HG02798 (cell line): ENCODE results near the gene PHF11.
"Not testable (repeated sequence)": the region's sequence is repeated elsewhere in the genome, so short reads cannot be mapped to it uniquely, and the experiment has no call there.

Source experiments
- ATAC-seq: cut with Tn5 transposase; IDR thresholded peaks from one replicate; pipeline ENCODE4 v1.9.1; 2021; ENCODE audit warnings: mild to moderate bottlenecking; ENCODE audit not compliant: unreplicated experiment, poor library complexity

The PHF11 gene

DNA sequence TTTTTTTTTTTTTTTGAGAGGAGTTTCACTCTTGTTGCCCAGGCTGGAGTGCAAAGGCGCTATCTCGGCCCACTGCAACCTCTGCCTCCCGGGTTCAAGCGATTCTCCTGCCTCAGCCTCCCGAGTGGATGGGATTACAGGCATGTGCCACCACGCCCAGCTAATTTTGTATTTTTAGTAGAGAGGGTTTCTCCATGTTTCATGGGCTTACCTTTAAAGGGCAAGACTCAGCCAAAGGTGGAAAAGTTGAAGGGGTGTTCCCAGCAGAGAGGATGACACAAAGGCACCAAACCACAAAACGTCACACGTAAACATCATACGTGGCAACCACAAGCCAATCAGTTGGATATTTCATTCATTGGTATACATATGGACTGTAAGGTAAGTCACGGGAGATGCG is 1.1 kb downstream of the PHF11 start:
- ATAC-seq: not testable (repeated sequence)

DNA sequence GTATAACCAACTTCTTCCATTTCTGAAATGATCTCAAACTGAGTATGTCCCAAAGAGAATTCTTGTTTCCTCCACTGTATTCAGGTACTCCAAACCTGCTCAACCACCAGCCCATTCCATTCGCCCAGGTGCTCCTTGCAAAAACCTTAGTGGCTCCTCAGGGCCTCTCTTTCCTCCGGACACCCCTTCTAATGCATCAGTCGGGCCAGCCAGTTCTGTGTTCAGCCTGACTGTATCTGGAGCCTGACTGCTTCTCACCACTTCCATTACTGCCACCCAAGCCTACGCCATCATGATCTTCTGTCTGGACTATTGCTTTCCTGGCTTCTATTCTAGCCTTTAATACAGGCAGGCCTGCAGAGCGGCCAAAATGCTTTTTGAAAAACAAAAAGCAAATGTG is 1.5 kb downstream of the PHF11 start:
- no peak for ATAC-seq

DNA sequence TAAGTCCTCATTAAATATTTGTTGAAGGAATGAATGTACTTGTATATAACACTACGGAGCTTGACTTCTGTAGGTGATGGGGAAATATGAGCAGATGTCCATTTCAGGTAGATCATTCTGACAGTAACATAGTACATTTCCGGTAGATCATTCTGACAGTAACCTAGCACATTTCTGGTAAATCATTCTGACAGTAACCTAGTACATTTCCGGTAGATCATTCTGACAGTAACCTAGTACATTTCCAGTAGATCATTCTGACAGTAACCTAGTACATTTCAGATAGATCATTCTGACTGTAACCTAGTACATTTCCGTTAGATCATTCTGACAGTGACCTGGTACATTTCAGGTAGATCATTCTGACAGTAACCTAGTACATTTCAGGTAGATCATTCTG is 2.5 kb downstream of the PHF11 start:
- no peak for ATAC-seq

DNA sequence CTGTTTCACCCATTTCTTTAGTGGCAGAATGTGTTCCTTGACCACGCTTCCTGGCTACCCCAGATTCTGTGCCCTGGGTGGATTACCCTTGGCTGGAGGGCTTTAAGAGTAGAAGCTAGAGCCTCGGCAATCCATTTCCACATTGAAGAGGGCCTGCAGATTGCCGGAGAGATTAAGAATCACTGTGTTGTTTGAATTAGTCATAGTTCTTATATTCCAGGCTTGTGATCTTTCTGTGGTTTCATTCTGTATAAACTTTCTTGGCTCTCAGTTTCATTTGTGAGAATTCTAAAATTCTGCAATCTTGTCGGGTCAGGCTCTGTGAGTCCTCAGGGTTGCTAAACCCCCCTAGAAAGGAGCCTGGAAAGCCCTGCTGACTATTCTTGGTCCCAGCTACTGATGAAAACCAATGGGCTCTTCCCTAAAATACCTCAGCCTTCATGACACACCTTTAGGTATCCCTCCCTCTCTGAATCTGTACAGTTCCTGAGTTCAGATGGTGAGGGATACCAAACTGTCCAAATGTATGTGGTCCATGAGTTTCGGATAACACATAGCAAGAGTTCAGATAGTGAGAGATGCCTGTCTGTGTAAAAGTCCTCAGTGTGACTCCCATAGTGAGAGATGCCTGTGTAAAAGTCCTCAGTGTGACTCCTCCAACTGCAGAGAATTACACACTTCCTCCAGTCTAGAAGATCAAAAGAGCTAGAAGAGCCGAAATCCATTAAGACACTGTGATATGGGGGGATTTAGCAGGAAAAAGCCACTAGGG is 4.3 kb downstream of the PHF11 start:
- ATAC-seq: no peak

DNA sequence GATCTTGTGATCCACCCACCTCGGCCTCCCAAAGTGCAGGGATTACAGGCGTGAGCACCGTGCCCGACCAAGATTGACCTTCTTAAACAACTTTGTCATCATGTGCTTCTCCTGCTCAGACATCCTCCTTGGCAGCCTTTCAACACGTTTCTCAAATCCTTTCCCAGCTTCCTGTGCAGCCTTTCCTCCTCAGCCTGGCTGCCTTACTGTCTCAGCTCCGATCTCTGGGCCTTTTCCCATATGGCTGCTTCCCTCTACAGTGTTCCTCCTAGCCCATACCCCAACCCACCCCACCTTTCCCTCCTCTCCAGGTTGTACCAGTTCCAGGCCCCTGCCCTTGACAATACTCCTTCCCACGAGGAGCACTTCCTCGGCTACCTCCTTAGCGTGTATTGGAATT is 7.2 kb downstream of the PHF11 start:
- no peak for ATAC-seq

DNA sequence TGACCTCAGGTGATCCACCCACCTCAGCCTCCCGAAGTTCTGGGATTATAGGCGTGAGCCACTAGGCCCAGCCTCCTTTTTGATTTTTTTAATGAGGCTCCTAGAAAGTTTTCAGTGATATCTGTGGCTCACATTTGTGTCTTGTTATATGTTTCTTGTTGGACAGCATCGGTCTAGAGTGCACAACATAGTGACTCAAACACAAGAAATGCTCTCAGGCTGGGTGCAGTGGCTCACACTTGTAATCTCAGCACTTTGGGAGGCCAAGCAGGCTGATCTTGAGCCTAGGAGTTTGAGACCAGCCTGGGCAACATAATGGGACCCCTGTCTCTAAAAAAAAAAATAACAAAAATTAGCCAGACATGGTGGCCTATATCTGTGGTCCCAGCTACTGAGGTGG is 8.2 kb downstream of the PHF11 start:
- ATAC-seq: no peak

DNA sequence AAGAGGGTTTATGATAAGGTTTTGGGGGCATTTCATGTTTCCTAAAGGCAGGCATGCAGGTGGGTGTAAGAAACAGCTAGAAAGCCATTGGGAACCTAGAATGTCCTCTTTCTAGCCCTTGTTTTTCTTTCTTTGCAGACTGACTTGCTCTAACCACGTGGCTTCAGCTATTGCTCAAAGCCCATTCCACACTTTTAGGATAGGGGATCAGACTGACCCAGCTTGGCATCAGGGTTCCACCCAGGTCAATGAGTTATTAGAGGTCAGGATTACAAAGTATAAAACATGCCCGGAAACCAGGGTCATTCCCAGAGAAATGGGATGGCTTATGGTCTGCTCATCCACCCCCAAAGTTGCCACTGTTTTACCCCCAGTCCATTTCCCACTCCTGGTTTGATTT is 16.8 kb downstream of the PHF11 start:
- ATAC-seq: no peak

DNA sequence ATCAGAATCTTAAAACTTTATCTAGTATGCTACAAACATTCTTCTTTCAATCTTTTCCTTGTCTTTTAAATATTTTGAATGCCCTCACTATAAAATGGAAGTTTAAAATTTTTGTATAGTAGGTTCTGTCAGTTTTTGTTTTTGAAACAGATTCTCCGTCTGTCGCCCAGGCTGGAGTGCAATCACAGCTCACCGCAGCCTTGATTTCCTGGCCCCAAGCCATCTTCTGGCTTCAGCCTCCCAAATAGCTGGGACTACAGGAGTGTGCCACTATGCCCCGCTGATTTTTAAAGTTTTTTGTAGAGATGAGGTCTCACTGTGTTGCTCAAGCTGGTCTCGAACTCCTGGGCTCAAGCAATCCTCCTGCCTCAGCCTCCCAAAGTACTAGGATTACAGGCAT is 20.7 kb downstream of the PHF11 start:
- no peak for ATAC-seq

DNA sequence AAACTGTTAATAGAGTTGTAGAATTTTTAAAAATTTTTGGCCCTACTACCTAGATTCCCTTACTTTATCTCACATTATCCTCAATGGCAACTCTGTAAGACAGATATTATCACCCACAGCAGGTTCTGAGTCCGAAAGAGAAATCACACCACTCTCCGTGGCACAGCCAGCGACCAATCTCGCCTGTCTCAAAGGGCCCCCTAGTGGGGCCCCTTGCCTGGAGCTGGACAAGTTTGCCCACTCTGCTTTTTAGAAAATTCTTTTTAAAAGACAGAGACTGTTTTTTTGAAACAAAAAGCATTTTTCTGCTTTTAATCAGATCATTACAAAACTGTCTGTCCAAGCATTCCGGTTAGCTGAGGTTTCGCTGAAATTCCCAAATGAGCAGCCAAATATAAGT is 21.7 kb downstream of the PHF11 start:
- ATAC-seq: no peak

DNA sequence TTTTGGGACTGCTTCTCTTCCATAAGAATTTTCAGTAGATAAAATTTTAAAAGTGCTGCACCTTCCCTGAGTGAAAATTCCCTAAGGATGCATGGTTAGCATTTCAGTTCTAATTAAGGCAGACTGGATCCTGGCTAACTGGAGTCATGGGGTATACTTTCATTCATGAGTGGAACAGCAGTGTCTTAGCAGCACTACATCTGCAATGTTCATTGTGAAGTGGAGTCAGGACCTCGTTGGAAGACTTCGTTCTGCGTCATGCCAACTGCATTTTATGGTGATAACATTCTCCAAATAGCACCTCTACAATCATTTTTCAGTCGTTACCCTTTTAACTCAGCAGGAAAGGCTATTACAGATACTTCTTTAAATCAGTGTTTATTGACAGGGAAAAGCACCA is 25.5 kb downstream of the PHF11 start:
- ATAC-seq: no peak

DNA sequence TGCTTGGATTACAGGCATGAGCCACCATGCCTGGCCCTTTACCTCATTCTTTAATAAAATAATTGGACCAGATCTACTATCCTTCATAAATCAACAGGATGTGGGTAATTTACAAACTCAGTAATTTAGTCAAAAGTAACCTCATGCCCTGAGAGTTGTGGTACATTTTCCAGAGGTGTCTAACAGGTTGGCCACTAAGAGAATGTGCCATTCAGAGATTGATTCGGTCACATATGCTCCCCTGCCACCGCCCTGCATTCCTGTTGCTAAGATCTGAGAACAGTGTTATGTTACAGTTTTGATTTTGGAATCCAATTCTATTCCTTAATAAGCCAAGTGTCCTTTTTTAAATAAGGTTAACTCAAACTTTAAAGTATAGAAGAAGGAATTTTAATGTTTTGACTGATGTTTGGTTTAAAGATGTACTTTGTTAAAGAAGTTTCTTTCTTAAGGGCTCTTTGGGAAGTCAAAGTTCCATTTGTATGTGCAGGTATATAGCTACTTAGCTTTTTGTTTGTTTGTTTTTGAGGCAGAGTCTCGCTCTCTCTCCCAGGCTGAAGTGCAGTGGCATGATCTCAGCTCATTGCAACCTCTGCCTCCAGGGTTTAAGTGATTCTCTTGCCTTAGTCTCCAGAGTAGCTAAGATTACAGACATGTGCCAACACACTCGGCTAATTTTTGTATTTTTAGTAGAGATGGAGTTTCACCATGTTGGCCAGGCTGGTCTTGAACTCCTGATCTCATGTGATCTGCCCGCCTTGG is 29.2 kb downstream of the PHF11 start:
- no peak for ATAC-seq

DNA sequence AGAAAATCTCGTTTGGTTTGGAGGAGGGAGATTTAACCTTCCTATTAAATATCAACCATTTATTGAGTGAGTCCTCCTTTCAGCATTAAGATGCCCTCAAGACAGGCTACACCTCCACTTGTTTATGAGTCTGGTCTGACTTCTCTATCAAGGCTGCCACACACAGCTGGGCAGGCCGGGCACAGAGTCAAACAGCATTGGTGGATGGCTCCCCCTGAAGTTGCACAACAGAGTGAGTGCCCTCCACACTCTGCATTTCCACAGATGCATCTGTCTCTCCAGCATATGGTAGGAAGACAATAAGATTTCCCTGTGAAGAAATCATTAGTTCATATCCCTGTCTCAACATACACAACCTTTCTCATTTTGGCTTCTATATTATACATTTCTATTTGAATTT is 31.4 kb downstream of the PHF11 start:
- no peak for ATAC-seq

DNA sequence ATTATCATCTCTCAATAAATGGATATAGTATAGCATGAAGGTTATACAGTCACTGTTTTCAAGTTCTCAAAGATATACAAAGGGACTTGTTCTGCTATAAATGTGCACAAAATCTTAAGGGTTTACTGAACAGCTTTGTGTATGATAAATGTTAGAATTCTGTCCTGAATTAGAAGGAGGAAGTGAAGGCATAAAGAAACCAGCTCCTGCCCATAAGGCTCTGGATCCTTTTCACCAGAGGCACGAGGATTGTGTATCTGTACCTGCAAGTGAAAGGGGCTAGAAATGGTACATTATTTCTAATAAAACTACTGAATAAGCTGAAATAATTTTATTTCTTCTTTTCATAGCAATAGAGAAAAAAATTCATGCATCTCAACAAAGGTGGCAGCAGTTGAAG is 32.4 kb downstream of the PHF11 start:
- no peak for ATAC-seq

DNA sequence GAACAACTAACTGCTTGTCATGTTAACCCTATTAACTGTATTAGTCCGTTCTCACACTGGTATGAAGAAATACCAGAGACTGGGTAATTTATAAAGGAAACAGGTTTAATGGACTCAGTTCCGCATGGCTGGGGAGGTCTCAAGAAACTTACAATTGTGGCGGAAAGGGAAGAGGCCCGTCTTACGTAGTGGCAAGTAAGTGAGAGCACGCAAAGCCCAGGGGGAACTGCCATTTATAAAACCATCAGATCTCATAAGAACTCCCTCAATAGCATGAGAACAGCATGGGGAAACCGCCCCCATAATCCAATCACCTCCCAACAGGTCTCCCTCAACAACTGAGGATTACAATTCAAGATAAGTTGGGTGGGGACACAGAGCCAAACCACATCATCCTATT is 34.7 kb downstream of the PHF11 start:
- no peak for ATAC-seq

DNA sequence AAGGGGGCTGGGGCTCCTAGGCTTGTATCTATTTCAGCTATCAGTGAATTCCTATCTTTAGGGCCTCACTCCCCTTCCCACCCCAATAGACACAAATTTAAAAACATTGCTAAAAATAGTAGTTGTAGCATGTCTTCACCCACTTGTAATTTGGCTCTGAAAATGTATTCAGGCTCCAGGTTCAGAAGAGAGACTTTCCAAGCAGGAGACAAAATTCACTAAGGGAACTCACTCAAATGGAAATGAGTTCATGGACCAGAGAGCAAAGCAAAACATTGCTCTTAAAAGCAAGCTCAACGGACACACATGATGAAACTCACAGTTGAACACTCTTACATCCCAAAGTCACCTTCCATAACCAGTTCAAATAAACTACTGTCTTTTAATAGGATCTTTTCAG is 36.8 kb downstream of the PHF11 start:
- ATAC-seq: no peak

DNA sequence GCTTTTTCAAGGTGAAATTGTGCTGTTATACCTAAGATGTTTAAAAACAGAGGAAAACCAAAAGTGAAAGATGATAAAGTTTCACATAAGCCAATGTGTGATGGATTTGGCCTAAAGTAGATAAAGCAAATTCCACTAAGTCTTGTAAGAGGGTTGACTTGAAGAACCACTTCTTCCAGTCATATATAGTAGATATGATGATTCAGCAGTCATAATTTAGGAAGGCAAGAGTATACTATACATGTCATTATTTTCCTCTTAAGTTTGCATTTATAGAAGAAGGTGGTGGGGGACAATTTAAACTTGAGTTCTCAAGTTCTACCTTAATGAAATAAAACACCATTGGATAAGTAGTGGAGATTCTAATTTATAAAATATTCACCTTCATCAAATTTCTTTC is 37.3 kb downstream of the PHF11 start:
- no peak for ATAC-seq

DNA sequence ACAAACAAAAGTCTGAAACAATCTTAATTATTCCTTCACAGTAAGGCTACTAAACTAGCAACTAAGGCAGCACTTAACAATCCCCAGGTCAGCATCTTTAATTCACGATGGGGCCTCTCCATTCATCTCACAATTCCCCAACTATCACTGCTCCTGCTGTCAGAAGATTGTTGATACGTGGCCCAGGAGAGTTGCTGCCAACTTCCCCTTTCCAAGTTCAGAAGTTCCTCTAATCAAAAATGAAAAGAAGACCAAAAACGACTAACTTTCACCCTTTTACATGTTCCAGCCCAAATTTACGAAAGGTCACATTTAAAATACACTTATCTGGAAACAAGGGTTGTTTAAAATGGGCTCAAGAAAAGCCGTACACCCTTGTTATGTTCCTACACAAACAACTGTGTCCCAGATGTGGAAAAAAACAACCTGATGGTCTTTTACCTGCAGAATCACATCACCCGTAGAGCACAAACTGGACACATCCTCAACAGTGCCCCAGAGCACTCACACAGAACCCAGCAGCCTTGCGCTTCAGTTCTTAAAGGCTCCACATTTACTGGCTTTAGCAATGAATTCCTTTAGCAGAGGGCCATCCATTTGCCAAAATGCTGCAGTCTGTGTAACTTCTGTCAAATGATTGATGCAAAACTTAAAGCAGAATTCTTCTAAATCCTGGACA is 38.0 kb downstream of the PHF11 start:
- ATAC-seq: no peak

DNA sequence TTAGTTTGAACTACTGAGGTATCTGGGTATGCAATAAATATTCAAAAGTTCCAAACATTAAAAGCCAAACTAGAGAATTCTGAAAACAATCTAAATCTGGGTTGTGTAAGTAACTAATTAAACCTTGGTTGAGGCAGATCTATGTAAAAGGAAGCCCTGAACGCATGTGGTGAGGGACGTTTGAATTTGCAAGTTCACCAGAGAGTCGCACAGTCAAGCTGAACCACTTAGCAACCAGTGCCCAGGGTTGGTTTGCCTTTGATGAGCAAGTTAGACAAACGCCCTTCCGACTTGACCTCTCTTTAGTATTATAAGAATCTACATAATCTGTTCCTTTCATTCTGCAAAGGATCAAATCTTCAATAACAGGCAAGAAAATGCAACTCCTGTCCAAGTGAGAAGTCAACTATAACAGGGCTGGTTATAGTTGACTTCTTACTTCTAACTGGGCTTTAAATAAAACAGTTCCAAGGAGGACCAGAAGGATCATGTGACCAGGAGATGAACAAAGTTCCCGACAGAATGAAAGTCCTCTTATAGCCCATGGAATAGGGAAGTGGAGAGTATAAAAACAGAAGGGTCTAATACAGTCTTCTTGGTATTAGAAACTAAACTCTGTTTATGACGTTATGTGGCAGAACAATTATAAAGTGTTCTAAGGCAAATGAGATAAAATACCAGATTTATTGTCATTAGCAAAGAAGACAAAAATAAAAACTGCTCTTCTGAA is 40.6 kb downstream of the PHF11 start:
- no peak for ATAC-seq

DNA sequence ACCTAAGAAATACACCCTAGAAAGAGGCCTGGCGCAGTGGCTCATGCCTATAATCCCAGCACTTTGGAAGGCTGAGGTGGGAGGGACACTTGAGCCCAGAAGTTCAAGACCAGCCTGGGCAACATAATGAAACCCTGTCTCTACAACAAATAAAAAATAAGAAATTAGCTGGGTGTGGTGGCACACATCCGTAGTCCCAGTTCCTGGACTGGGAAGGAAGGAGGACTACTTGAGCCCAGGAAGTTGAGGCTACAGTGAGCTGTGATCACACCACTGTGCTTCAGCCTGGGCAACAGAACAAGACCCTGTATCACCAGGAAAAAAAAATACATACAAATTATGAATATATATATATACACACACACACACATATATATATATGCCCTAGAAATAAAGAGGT is 42.7 kb downstream of the PHF11 start:
- no peak for ATAC-seq

DNA sequence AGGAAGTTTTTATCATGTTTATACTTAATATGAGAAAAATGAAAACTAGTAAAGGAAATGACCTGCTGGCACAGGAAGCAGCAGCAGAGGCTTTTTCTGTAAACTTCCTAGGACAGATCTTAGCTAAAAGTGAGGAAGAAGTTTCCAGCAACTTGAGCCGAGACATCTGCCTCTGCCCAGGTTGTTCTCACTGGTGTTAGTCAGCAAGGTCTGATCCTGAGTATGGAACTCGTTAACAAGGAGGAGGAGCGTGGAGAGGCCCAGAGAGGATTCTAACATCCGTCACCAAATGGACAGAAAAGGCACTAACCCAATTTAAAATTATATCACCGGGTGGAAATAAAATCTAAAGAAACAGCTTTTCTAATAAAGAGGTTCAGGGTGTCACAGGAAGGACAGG is 43.6 kb downstream of the PHF11 start:
- no peak for ATAC-seq

DNA sequence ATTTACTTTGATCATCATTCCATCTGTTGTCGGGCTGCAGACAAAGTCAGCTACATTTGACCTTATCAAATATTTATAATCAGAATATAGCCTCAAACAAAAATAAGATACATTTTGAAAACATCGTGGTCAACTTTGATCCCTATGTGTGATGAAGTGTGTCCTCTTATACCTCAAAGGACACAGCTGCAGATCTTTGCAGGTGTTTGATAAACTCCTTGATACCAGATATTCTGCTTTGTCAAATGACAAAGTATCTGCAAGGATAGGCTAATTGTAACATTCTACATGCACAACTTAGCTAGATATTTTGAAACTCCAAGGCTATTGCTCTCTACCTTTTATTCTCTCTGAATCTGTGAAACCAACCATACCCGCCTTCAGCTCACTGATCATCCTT is 44.0 kb downstream of the PHF11 start:
- ATAC-seq: no peak
